G401 (cell line): ENCODE measurements around the gene SCAPER. TPM values are rescaled to one million over a fixed set of nuclear protein-coding genes. Genes with fewer than 3 reads are reported as not detected.
A peak's percentile ranks its signal among the peaks of the same experiment; 100 is the strongest.

ENCODE experiments used
- DNase-seq: peaks from one replicate; pipeline ENCODE4 v3.0.0-alpha.2; 2015; ENCODE audit warnings: low spot score
- in situ Hi-C: cut with HindIII; loops from 2 replicates; pipeline ENCODE4 v1.10.0; 2016; ENCODE audit warnings: low sequenced_read_pairs, mixed read lengths
- total RNA-seq: library from RNA; depleted of rRNA; stranded (reverse); fragments of >200 nt; shearing (Covaris generic); gene quantifications from 2 replicates; pipeline ENCODE4 v1.2.3, GENCODE V29; 2014; rRNA removed

Gene SCAPER
- 3.6 and 4.6 TPM in 2 replicates for total RNA-seq

GRCh38 chr15:76905013-76905839 is at the start of gene SCAPER:
Gene SCAPER, minus strand, starts transcription at chr15:76905340. Its CDS starts 21,523 bp downstream, at chr15:76883817.
- in situ Hi-C loops = no loop called here

GRCh38 chr15:76954744-76955143 is 49.6 kb upstream of the SCAPER start:
- in situ Hi-C loops = no loop called here
- no peak for DNase-seq

More at GRCh38 chr15:76905013-76905839, at the start of gene SCAPER:
- DNase-seq = peak; percentile 89

GRCh38 chr15:76953913-76954312 is 48.8 kb upstream of the SCAPER start:
- no peak for DNase-seq
- in situ Hi-C loops = no loop called here

GRCh38 chr15:76951220-76951619 is 46.1 kb upstream of the SCAPER start:
- no peak for DNase-seq

GRCh38 chr15:76947454-76947853 is 42.3 kb upstream of the SCAPER start:
- in situ Hi-C loops = no loop called here

More at GRCh38 chr15:76951220-76951619, 46.1 kb upstream of the SCAPER start:
- in situ Hi-C loops = no loop called here

GRCh38 chr15:76945494-76946093 is 40.5 kb upstream of the SCAPER start:
- no peak for DNase-seq
- in situ Hi-C loops = no loop called here

More at GRCh38 chr15:76947454-76947853, 42.3 kb upstream of the SCAPER start:
- DNase-seq = no peak

GRCh38 chr15:76942331-76942730 is 37.2 kb upstream of the SCAPER start:
- in situ Hi-C loops = no loop called here

GRCh38 chr15:76941636-76942035 is 36.5 kb upstream of the SCAPER start:
- in situ Hi-C loops = no loop called here
- DNase-seq = no peak

More at GRCh38 chr15:76942331-76942730, 37.2 kb upstream of the SCAPER start:
- DNase-seq = no peak

GRCh38 chr15:76939715-76940114 is 34.6 kb upstream of the SCAPER start:
- in situ Hi-C loops = no loop called here
- no peak for DNase-seq

- in situ Hi-C loops = no loop called here
- no peak for DNase-seq
These were observed 33.6 kb upstream of the SCAPER start for GRCh38 chr15:76938752-76939151.

GRCh38 chr15:76936671-76937070 is 31.5 kb upstream of the SCAPER start:
- no peak for DNase-seq
- in situ Hi-C loops = no loop called here

- no peak for DNase-seq
These were observed 30.5 kb upstream of the SCAPER start for GRCh38 chr15:76935620-76936019.

GRCh38 chr15:76932135-76932966 is 27.2 kb upstream of the SCAPER start:
- peak; percentile 21 for DNase-seq
- in situ Hi-C loops = no loop called here

More at GRCh38 chr15:76935620-76936019, 30.5 kb upstream of the SCAPER start:
- in situ Hi-C loops = no loop called here

- in situ Hi-C loops = no loop called here
- peak; percentile 96 for DNase-seq
These were observed 26.4 kb upstream of the SCAPER start, which contains the start of gene RCN2 for GRCh38 chr15:76931397-76932134. Gene RCN2, plus strand, starts transcription at chr15:76931749. Its CDS starts 93 bp downstream, at chr15:76931842.

GRCh38 chr15:76930831-76931396 is 25.8 kb upstream of the SCAPER start:
- no peak for DNase-seq

GRCh38 chr15:76929011-76929760 is 24.0 kb upstream of the SCAPER start:
- no peak for DNase-seq
- in situ Hi-C loops = no loop called here

More at GRCh38 chr15:76930831-76931396, 25.8 kb upstream of the SCAPER start:
- in situ Hi-C loops = no loop called here

- in situ Hi-C loops = no loop called here
- no peak for DNase-seq
These were observed 23.1 kb upstream of the SCAPER start for GRCh38 chr15:76928201-76928600.

GRCh38 chr15:76916369-76916768 is 11.2 kb upstream of the SCAPER start:
- no peak for DNase-seq
- in situ Hi-C loops = no loop called here
